HepG2 (cell line): ENCODE data around the gene ASXL1. TPM values are rescaled to one million over a fixed set of nuclear protein-coding genes. Genes with fewer than 3 reads are reported as not detected.

Experiments
- ATAC-seq: fragments of 200-7000 bp; cut with Tn5 transposase; 3 replicates; pipeline ENCODE4 v1.9.1; 2020; ENCODE audit warnings: mild to moderate bottlenecking, moderate library complexity
- BruUV-seq: library from RNA; stranded (reverse); fragments of 400-500 nt; replicated peaks from 2 replicates; lab custom pipeline; 2021; lab: Mats Ljungman, UMichigan
- CTCF ChIA-PET: fragments of 300-600 bp; formaldehyde crosslinking; extraction: SDS; loops from one replicate; lab custom pipeline; 2021; ENCODE audit warnings: low total read pairs, inconsistent platforms, low intra/inter-chr PET ratio; lab: Yijun Ruan, JAX
- POLR2A ChIA-PET: fragments of 350-600 bp; sonication (Branson Sonifier 250); formaldehyde crosslinking; loops from one replicate; lab custom pipeline; 2020; ENCODE audit warnings: antibody characterized with exemption, inconsistent platforms; lab: Yijun Ruan, JAX
- DNase-seq: peaks from one replicate; pipeline ENCODE4 v3.0.0-alpha.2; 2015; ENCODE audit warnings: low spot score
- FAIRE-seq: peaks from 3 replicates; lab custom pipeline; 2011; peaks lifted over from hg19 to GRCh38; lab: Jason Lieb, UNC
- H2AFZ ChIP-seq: one replicate; pipeline ENCODE4 v1.6.1; 2011; ENCODE audit warnings: low read length, inconsistent platforms
- H3K27ac ChIP-seq: fragments of 300-600 bp; 3 replicates; pipeline ENCODE4 v1.8.0; 2011; ENCODE audit warnings: mixed run types, mild to moderate bottlenecking, mixed read lengths, low read length, inconsistent platforms; ENCODE audit not compliant: insufficient read depth; ENCODE audit errors: extremely low read length
- H3K27me3 ChIP-seq, 2 experiments: fragments of 200-600 bp in 1 of 2; 2 replicates in 1 of 2; 3 replicates in 1 of 2; pipeline versions ENCODE4 v1.6.0 to v1.8.0; 2011; ENCODE audit warnings: low read length in 2 of 2, mild to moderate bottlenecking in 2 of 2, moderate library complexity in 2 of 2, inconsistent platforms in 1 of 2; ENCODE audit not compliant: insufficient read depth in 2 of 2, control insufficient read depth in 1 of 2
- H3K36me3 ChIP-seq, 2 experiments: fragments of 200-600 bp in 1 of 2; replicated peaks in 1 of 2; 2 replicates in 1 of 2; 3 replicates in 1 of 2; pipeline versions ENCODE4 v1.5.1 to v1.8.0; 2011; ENCODE audit warnings: low read length in 2 of 2, inconsistent platforms in 1 of 2; ENCODE audit not compliant: insufficient read depth in 2 of 2, control insufficient read depth in 1 of 2
- H3K4me1 ChIP-seq: 2 replicates; pipeline ENCODE4 v1.5.1; 2012; ENCODE audit warnings: low read length, inconsistent platforms; ENCODE audit not compliant: insufficient read depth
- H3K4me2 ChIP-seq: 2 replicates; pipeline ENCODE4 v1.6.0; 2011; ENCODE audit warnings: low read depth, low read length, inconsistent platforms
- H3K4me3 ChIP-seq, 3 experiments: fragments of 200-600 bp in 1 of 3; sonication (generic), shearing (Covaris generic) in 1 of 3; replicated peaks in 1 of 3; 2 replicates each; pipeline ENCODE4 v1.5.1; 2011 to 2016; ENCODE audit warnings: low read length in 3 of 3, inconsistent platforms in 2 of 3, low read depth in 2 of 3, mild to moderate bottlenecking in 2 of 3, control low read depth in 1 of 3, mixed read lengths in 1 of 3; ENCODE audit not compliant: insufficient read depth in 1 of 3
- H3K79me2 ChIP-seq: one replicate; pipeline ENCODE4 v1.6.1; 2011; ENCODE audit warnings: low read length, inconsistent platforms; ENCODE audit not compliant: insufficient read depth
- H3K9ac ChIP-seq: 2 replicates; pipeline ENCODE4 v1.6.0; 2011; ENCODE audit warnings: mild to moderate bottlenecking, low read depth, low read length, inconsistent platforms; ENCODE audit not compliant: insufficient read depth
- H3K9me3 ChIP-seq: 2 replicates; pipeline ENCODE4 v1.5.1; 2012; ENCODE audit warnings: mild to moderate bottlenecking, low read length
- H4K20me1 ChIP-seq: 2 replicates; pipeline ENCODE4 v1.6.0; 2011; ENCODE audit warnings: inconsistent platforms, mild to moderate bottlenecking, low read length, moderate library complexity; ENCODE audit not compliant: insufficient read depth
- GABPA ChIP-seq, 2 experiments: IDR thresholded peaks; 2 replicates each; pipeline ENCODE4 v1.6.1; 2011 to 2016; ENCODE audit warnings: low read depth in 2 of 2, low read length in 1 of 2, missing biosample characterization in 1 of 2, missing genetic modification characterization in 1 of 2
- HMG20B ChIP-seq: conservative IDR thresholded peaks from 2 replicates; pipeline ENCODE4 v1.6.1; 2016; ENCODE audit warnings: missing genetic modification reagents, missing compliant biosample characterization
- HNF4A ChIP-seq: sonication (generic); formaldehyde crosslinking; IDR thresholded peaks from 2 replicates; pipeline ENCODE4 v1.4.0; 2020; ENCODE audit warnings: missing genetic modification reagents
- JUND ChIP-seq: sonication (generic); formaldehyde crosslinking; IDR thresholded peaks from 2 replicates; pipeline ENCODE4 v1.8.0; 2022; ENCODE audit warnings: mild to moderate bottlenecking, missing genetic modification reagents
- KDM1A ChIP-seq: IDR thresholded peaks from 2 replicates; pipeline ENCODE4 v1.6.1; 2016; ENCODE audit warnings: missing compliant biosample characterization
- NFE2L1 ChIP-seq: sonication (generic); formaldehyde crosslinking; IDR thresholded peaks from 2 replicates; pipeline ENCODE4 v1.4.0; 2020; ENCODE audit warnings: missing genetic modification reagents, mild to moderate bottlenecking, borderline replicate concordance
- NR2F2 ChIP-seq: IDR thresholded peaks from 2 replicates; pipeline ENCODE4 v1.6.1; 2012; ENCODE audit warnings: low read depth, inconsistent platforms, borderline replicate concordance
- PITX1 ChIP-seq: sonication (generic); formaldehyde crosslinking; IDR thresholded peaks from 2 replicates; pipeline ENCODE4 v1.5.1; 2020; ENCODE audit warnings: mild to moderate bottlenecking, missing genetic modification reagents
- RXRA ChIP-seq: sonication (generic); formaldehyde crosslinking; IDR thresholded peaks from 2 replicates; pipeline ENCODE4 v1.5.1; 2020; ENCODE audit warnings: missing genetic modification reagents
- SP1 ChIP-seq, 2 experiments: fragments of 450-650 bp in 1 of 2; sonication (generic) in 1 of 2; formaldehyde crosslinking in 1 of 2; IDR thresholded peaks; 2 replicates each; pipeline versions ENCODE4 v1.4.0 to v1.6.1; 2016 to 2020; ENCODE audit warnings: missing genetic modification reagents in 1 of 2
- SRF ChIP-seq: IDR thresholded peaks from 2 replicates; pipeline ENCODE4 v1.6.1; 2011; ENCODE audit warnings: mild to moderate bottlenecking, low read depth, low read length, moderate library complexity
- SRSF1 ChIP-seq: fragments of 200-400 bp; formaldehyde crosslinking; optimal IDR thresholded peaks from 2 replicates; pipeline ENCODE3; 2017; ENCODE audit warnings: mild to moderate bottlenecking, low read depth, low read length, moderate library complexity
- ZNF160 ChIP-seq: sonication (generic); formaldehyde crosslinking; IDR thresholded peaks from 2 replicates; pipeline ENCODE4 v1.8.0; 2022; ENCODE audit warnings: mild to moderate bottlenecking, inconsistent platforms, missing genetic modification reagents
- WGBS: methylation state at CpG from one replicate; pipeline ENCODE4 v1.1.6; 2017; ENCODE audit warnings: low lambda C conversion rate; 5-methylcytosine and 5-hydroxymethylcytosine counted together
- in situ Hi-C: cut with HindIII; loops from 2 replicates; pipeline ENCODE4 v1.10.0; 2017; ENCODE audit warnings: low pct_unique_long_range_greater_than_20kb; ENCODE audit not compliant: extremely low pct_ligation_motif_present
- intact Hi-C: fragments of 100-400 bp; cut with micrococcal nuclease; formaldehyde crosslinking; loops from one replicate; pipeline ENCODE4 v1.10.0; 2022; ENCODE audit not compliant: unreplicated experiment
- polyA plus RNA-seq, 8 experiments: library from polyadenylated mRNA; depleted of rRNA in 3 of 8; stranded (reverse) in 7 of 8; unstranded in 1 of 8; fragments of >200 nt; fragmentation: Illumina TruSeq in 4 of 8; extraction: Trizol in 4 of 8; gene quantifications; 2 replicates each; pipeline versions ENCODE4 v1.2.1 to v1.2.3, GENCODE V29; 2011 to 2016; ENCODE audit warnings: low read depth in 4 of 8, missing spikeins in 1 of 8, mixed read lengths in 1 of 8; ENCODE audit not compliant: insufficient read depth in 1 of 8
- total RNA-seq, 5 experiments: library from RNA; depleted of rRNA; stranded (reverse); fragments of >200 nt; fragmentation: Illumina TruSeq; extraction: Trizol; gene quantifications; 2 replicates each; pipeline ENCODE4 v1.2.3, GENCODE V29; 2016; ENCODE audit warnings: low read depth in 1 of 5
- TF ChIP-seq, protein P1 (sequence below): sonication (generic); formaldehyde crosslinking; IDR thresholded peaks from 2 replicates; pipeline ENCODE4 v1.4.0; 2020; ENCODE audit warnings: missing genetic modification reagents
- TF ChIP-seq, protein P2 (sequence below): sonication (generic); formaldehyde crosslinking; IDR thresholded peaks from 2 replicates; pipeline ENCODE4 v1.4.0; 2020; ENCODE audit warnings: missing genetic modification reagents, low read depth, mild to moderate bottlenecking, borderline replicate concordance
- TF ChIP-seq, protein P3 (sequence below): sonication (generic); formaldehyde crosslinking; IDR thresholded peaks from 2 replicates; pipeline ENCODE4 v1.4.0; 2020; ENCODE audit warnings: missing genetic modification reagents, borderline replicate concordance
- TF ChIP-seq, protein P4 (sequence below): IDR thresholded peaks from 2 replicates; pipeline ENCODE4 v1.6.1; 2016; ENCODE audit warnings: control low read depth

Gene ASXL1
- total and polyA plus RNA-seq, 2 of the 13 experiments (the other 11 are each of a cell fraction or from before 2014, with no cell fraction given) = 62.1 to 74.8 TPM

DNA sequence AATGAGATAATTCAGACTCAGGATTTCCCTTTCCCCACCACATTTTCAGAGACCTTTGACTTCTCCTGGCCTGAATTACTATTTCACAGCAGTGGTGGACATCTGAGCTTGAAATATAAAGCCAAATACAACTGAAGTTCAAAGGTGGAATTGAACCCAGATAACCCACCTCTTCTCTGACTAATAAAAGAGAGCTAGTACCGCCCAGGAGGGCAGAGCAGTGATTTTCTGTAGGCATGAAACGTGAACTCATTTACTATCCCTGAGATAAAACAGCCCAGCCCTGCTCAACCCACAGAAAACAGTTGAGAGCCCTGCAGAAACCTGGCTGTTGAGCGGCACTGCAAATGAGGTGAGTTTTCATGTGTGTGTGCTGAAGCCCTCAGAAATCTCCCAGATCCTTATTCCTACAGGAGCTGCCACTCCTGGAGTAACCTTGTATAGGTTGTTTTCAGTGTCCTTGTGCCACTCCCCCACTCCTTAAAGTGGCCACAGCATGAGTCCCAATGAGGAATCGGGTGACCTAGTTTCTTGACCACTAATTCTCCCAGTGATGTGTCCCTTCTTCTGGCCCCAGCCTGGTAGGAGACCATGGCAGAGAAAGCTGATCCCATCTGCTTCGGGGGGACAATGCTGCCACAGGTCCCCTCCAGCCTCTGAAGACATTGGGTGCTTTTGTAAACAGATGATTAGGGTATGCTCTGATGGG is 127.8 kb downstream of the ASXL1 start:
- CTCF ChIA-PET = interaction anchor here (0.8 to 2.4 kb wide), 3 partner anchors 16 to 48 kb away, joined by 3 to 16 read pairs (median 13); no protein-coding TSS in a partner anchor
- Histone ChIP-seq H3K9ac (no peak overlapping the region), H3K27me3 (no peaks in the 10 kb centered on the region), H3K36me3 (peaks cover 0 to 3% of the 10 kb centered on the region in 2 experiments; a peak in 1 of 5 replicates), H3K9me3 (no peaks in the 10 kb centered on the region), H3K4me1 (peaks cover 34% of the 10 kb centered on the region), H3K79me2 (peaks cover 21% of the 10 kb centered on the region), H3K4me3 (peak overlapping the region in 1 of 3 experiments; percentile 83; a peak in 1 of 6 replicates), H3K27ac (peak overlapping the region; percentile 76), H2AFZ (no peak overlapping the region), H3K4me2 (peak overlapping the region; percentile 99), H4K20me1 (peaks cover 8% of the 10 kb centered on the region)
- BruUV-seq = no TSS peak
- POLR2A ChIA-PET = interaction anchor here (1.0 to 4.8 kb wide), 4 partner anchors 12 to 196 kb away, joined by 3 to 81 read pairs (median 6); no protein-coding TSS in a partner anchor
- intact Hi-C loops = loop anchor here (1.0 to 2.0 kb wide), 2 partner anchors 16 to 49 kb away; no protein-coding TSS in a partner anchor
- DNase-seq = peak; percentile 63
- ATAC-seq = peak; percentile 4; the same call in 2 of the 3 replicates
- 24% methylated on average over 5 of the region's 5 CpGs for WGBS
- in situ Hi-C loops = no loop called here
- FAIRE-seq = no peak
- TF ChIP-seq SRSF1 (no peak), JUND (CRISPR knock-in tag) (peak; percentile 7; the same call in 1 of the 2 replicates), SRF (no peak), HNF4A (CRISPR knock-in tag) (peak; percentile 26; the same call in 1 of the 2 replicates), KDM1A (CRISPR knock-in tag) (no peak), NFE2L1 (CRISPR knock-in tag) (no peak), RXRA (CRISPR knock-in tag) (0 out of 2 replicates have a peak, but pooled peaks have one; percentile 12), NR2F2 (peak; percentile 50; the same call in 1 of the 2 replicates), ZNF160 (CRISPR knock-in tag) (no peak), GABPA (IDR thresholded peaks at IDR 0.05; ENCODE audit: low read depth, low read length) (no peak), GABPA (CRISPR knock-in tag; IDR thresholded peaks at IDR 0.05; ENCODE audit: low read depth) (0 out of 2 replicates have a peak, but pooled peaks have one; percentile 17), PITX1 (peak; percentile 28; the same call in 1 of the 2 replicates), SP1 (IDR thresholded peaks at IDR 0.05) (no peak), SP1 (CRISPR knock-in tag; IDR thresholded peaks at IDR 0.05) (no peak), HMG20B (CRISPR knock-in tag) (peak; percentile 50; the same call in 1 of the 2 replicates)
- TF ChIP-seq, protein P1, sequence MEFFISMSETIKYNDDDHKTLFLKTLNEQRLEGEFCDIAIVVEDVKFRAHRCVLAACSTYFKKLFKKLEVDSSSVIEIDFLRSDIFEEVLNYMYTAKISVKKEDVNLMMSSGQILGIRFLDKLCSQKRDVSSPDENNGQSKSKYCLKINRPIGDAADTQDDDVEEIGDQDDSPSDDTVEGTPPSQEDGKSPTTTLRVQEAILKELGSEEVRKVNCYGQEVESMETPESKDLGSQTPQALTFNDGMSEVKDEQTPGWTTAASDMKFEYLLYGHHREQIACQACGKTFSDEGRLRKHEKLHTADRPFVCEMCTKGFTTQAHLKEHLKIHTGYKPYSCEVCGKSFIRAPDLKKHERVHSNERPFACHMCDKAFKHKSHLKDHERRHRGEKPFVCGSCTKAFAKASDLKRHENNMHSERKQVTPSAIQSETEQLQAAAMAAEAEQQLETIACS (CRISPR knock-in tag) = 0 out of 2 replicates have a peak, but pooled peaks have one; percentile 31
- TF ChIP-seq, protein P2, sequence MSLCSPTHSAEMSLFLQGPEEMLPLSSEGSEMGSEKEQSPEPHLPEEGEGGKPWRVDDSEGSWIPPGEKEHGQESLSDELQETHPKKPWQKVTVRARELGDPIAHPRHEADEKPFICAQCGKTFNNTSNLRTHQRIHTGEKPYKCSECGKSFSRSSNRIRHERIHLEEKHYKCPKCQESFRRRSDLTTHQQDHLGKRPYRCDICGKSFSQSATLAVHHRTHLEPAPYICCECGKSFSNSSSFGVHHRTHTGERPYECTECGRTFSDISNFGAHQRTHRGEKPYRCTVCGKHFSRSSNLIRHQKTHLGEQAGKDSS (CRISPR knock-in tag) = 0 out of 2 replicates have a peak, but pooled peaks have one; percentile 33
- TF ChIP-seq, protein P3, sequence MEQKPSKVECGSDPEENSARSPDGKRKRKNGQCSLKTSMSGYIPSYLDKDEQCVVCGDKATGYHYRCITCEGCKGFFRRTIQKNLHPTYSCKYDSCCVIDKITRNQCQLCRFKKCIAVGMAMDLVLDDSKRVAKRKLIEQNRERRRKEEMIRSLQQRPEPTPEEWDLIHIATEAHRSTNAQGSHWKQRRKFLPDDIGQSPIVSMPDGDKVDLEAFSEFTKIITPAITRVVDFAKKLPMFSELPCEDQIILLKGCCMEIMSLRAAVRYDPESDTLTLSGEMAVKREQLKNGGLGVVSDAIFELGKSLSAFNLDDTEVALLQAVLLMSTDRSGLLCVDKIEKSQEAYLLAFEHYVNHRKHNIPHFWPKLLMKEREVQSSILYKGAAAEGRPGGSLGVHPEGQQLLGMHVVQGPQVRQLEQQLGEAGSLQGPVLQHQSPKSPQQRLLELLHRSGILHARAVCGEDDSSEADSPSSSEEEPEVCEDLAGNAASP (CRISPR knock-in tag) = no peak
- TF ChIP-seq, protein P4, sequence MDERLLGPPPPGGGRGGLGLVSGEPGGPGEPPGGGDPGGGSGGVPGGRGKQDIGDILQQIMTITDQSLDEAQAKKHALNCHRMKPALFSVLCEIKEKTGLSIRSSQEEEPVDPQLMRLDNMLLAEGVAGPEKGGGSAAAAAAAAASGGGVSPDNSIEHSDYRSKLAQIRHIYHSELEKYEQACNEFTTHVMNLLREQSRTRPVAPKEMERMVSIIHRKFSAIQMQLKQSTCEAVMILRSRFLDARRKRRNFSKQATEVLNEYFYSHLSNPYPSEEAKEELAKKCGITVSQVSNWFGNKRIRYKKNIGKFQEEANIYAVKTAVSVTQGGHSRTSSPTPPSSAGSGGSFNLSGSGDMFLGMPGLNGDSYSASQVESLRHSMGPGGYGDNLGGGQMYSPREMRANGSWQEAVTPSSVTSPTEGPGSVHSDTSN (CRISPR knock-in tag) = 0 out of 2 replicates have a peak, but pooled peaks have one; percentile 4
